HG03469 (cell line): ENCODE data around the gene F11R.
"Not testable (repeated sequence)": the region's sequence is repeated elsewhere in the genome, so short reads cannot be mapped to it uniquely, and the experiment has no call there.

ENCODE experiments used
- ATAC-seq: cut with Tn5 transposase; IDR thresholded peaks from one replicate; pipeline ENCODE4 v1.9.1; 2021; ENCODE audit warnings: mild to moderate bottlenecking, moderate library complexity, moderate number of reproducible peaks; ENCODE audit not compliant: unreplicated experiment

Gene F11R

GRCh38 chr1:161016683-161017082 lies 4.3 kb downstream of the F11R start:
- ATAC-seq: not testable (repeated sequence)

GRCh38 chr1:161013488-161014230 lies 7.3 kb downstream of the F11R start:
- ATAC-seq: no peak

- no peak for ATAC-seq
These were observed 7.8 kb downstream of the F11R start for GRCh38 chr1:161013131-161013487.

- no peak for ATAC-seq
These were observed 8.5 kb downstream of the F11R start for GRCh38 chr1:161012420-161012819.

GRCh38 chr1:161009602-161010211 lies 11.2 kb downstream of the F11R start:
- ATAC-seq: no peak

- no peak for ATAC-seq
These were observed 12.0 kb downstream of the F11R start for GRCh38 chr1:161008869-161009510.

- no peak for ATAC-seq
These were observed 13.6 kb downstream of the F11R start for GRCh38 chr1:161007369-161007768.

- ATAC-seq: no peak
These were observed 14.4 kb downstream of the F11R start for GRCh38 chr1:161006563-161006962.

- ATAC-seq: no peak
These were observed 19.4 kb downstream of the F11R start for GRCh38 chr1:161001525-161001924.

- no peak for ATAC-seq
These were observed 20.0 kb downstream of the F11R start for GRCh38 chr1:161000736-161001480.

GRCh38 chr1:160999376-160999775 lies 21.6 kb downstream of the F11R start:
- ATAC-seq: no peak

- no peak for ATAC-seq
These were observed 23.5 kb downstream of the F11R start for GRCh38 chr1:160997323-160998038.

- no peak for ATAC-seq
These were observed 24.8 kb downstream of the F11R start for GRCh38 chr1:160996178-160996577.

GRCh38 chr1:160993544-160994193 lies 27.3 kb downstream of the F11R start:
- ATAC-seq: no peak

- ATAC-seq: not testable (repeated sequence)
These were observed 28.9 kb downstream of the F11R start for GRCh38 chr1:160992036-160992435.

- ATAC-seq: no peak
These were observed 33.4 kb downstream of the F11R start for GRCh38 chr1:160987359-160988050.

GRCh38 chr1:160985723-160986122 lies 35.2 kb downstream of the F11R start:
- no peak for ATAC-seq

GRCh38 chr1:160981584-160982411 lies 39.2 kb downstream of the F11R start:
- no peak for ATAC-seq

GRCh38 chr1:160979286-160979685 lies 41.7 kb downstream of the F11R start:
- no peak for ATAC-seq
